ENCODE results near the gene CHMP6.

- TF ChIP-seq EZH2phosphoT487 (IDR thresholded peaks at IDR 0.05; ENCODE audit: borderline replicate concordance, low read depth, low read length): no peak
- TF ChIP-seq CTCF (conservative IDR thresholded peaks at IDR 0.05; ENCODE audit: low read length): no peak
These were observed 54.0 kb downstream of the CHMP6 start for GRCh38 chr17:81045590-81046095.

Measured in OCI-LY7 (cell line).